ENCODE data around the gene RNPEP.
"Not testable (repeated sequence)": the region's sequence is repeated elsewhere in the genome, so short reads cannot be mapped to it uniquely, and the experiment has no call there.

RNPEP gene

DNA sequence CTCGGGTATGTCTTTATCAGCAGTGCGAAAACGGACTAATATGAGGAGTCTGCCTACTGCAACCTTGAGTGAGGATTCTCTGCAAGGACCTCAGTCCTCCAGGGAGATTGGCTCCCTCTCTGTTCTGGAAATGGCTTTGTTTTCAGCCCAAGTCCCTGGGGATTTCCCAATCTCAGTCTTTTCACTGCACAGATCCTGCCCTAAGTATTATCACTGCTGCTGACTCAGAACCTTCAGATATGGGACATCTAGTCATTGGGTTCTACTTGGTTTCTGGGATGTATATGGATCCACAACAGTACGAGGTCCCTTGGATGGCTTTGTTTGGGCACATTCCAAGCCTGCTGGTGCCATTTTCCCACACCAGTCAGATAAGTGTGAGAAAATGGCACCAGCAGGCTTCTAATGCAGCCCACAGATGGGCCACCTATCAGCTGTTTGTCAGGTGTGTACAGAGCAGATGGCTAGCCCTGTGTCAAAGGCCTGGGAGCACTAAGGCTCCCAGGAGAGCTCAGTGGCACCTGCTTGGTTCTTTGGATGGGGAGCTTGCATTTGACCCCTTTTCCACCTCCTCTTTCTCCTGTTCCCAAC lies 55.4 kb downstream of the RNPEP start:
- no peak for DNase-seq

DNA sequence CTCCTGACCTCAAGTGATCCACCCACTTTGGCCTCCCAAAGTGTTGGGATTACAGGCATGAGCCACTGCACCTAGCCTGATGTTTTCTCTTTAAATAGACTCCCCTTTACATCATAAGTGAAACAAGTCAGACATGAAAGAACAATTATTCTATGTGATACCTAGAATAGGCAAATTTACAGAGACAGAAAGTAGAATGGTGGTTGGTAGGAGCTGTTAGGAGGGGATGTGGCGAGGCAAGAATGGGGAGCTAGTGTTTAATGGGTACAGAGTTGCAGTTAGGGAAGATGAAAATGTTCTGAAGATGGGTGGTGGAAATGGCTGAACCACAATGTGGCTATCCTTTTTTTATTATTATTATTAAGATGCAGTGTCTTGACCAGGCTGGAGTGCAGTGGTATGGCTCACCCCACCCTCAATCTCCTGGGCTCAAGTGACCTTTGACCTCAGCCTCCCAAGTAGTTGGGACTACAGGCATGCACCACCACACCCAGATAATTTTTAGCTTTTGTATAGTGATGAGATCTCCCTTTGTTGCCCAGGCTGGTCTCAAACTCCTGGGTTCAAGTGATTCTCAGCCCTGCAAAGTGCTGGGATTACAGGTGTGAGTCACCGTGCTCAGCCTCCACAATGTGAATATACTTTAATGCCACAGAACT lies 56.4 kb downstream of the RNPEP start:
- DNase-seq: no peak

GRCh38 chr1:202045705-202046104 lies 63.3 kb downstream of the RNPEP start:
- DNase-seq: no peak

- DNase-seq: no peak
Measured at GRCh38 chr1:202046227-202046626, 63.8 kb downstream of the RNPEP start.

GRCh38 chr1:202046748-202047708 lies 64.6 kb downstream of the RNPEP start:
- DNase-seq: no peak

GRCh38 chr1:202047977-202048376 lies 65.5 kb downstream of the RNPEP start:
- no peak for DNase-seq

DNA sequence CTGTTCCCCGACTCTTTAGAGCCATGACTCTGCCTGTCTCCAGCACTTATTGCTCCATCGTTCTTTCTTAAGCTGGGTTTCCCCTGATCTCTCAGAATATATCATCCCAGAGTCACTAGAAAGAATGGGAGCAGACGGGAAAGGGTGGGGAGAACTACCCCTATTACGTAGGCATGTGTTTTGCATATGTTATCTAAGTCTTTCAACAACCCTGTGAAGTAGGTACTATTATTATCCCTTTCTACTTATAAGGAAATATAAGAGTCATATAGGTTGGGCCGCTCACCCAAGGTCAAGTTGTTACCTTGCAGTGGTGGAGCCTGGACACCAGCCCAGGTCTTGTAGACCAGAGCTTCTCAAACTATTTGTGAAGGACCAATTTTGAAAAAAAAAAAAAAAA lies 66.7 kb downstream of the RNPEP start:
- no peak for DNase-seq

- DNase-seq: no peak
Measured at GRCh38 chr1:202054094-202054493, 71.6 kb downstream of the RNPEP start.

DNA sequence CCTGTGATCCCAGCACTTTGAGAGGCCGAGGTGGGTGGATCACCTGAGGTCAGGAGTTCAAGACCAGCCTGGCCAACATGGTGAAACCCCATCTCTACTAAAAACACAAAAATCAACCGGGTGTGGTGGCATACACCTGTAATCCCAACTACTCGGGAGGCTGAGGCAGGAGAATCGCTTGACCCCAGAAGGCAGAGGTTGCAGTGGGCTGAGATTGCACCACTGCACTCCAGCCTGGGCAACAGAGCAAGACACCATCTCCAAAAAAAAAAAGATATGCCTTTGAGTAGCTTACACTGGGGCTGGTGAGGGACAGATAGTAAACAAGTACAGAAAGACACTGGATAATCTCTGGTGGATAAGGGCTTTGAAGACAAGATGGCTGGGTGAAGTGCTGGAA lies 72.2 kb downstream of the RNPEP start:
- DNase-seq: not testable (repeated sequence)
